GM23338 (cell line): ENCODE measurements around the gene JPH3.

Experiments used
- CREB1 ChIP-seq: fragments of 250-450 bp; sonication (Bioruptor Pico); IDR thresholded peaks from 2 replicates; pipeline ENCODE4 v1.5.0; 2020; ENCODE audit warnings: low read depth, mild to moderate bottlenecking, moderate library complexity
- EZH2 ChIP-seq: fragments of 200-600 bp; sonication (generic); IDR thresholded peaks from one replicate; pipeline ENCODE4 v1.8.0; 2017; ENCODE audit warnings: antibody characterized with exemption, mild to moderate bottlenecking, low read depth; ENCODE audit not compliant: unreplicated experiment
- EZH2phosphoT487 ChIP-seq: fragments of 200-600 bp; sonication (generic); IDR thresholded peaks from one replicate; pipeline ENCODE4 v1.8.1; 2018; ENCODE audit warnings: antibody characterized with exemption; ENCODE audit not compliant: unreplicated experiment
- JUNB ChIP-seq: IDR thresholded peaks from one replicate; pipeline ENCODE4 v1.6.1; 2016; ENCODE audit warnings: antibody characterized with exemption; ENCODE audit not compliant: unreplicated experiment
- POLR2AphosphoS5 ChIP-seq: IDR thresholded peaks from 2 replicates; pipeline ENCODE4 v1.6.1; 2016; ENCODE audit warnings: antibody characterized with exemption, low read depth
- ZNF114 ChIP-seq: fragments of 250-450 bp; sonication (Bioruptor Pico); IDR thresholded peaks from 2 replicates; pipeline ENCODE4 v1.5.0; 2020; ENCODE audit warnings: mild to moderate bottlenecking, moderate library complexity
- ZNF331 ChIP-seq: fragments of 250-450 bp; sonication (Bioruptor Pico); IDR thresholded peaks from 2 replicates; pipeline ENCODE4 v1.5.0; 2020; ENCODE audit warnings: low read depth, mild to moderate bottlenecking, moderate library complexity
- TF ChIP-seq, protein P1 (sequence below): IDR thresholded peaks from one replicate; pipeline ENCODE4 v1.6.1; 2018; ENCODE audit warnings: antibody characterized with exemption; ENCODE audit not compliant: unreplicated experiment
- TF ChIP-seq, protein P2 (sequence below), 2 experiments: fragments of 200-600 bp in 1 of 2; sonication (generic) in 1 of 2; conservative IDR thresholded peaks; 2 replicates each; pipeline versions ENCODE4 v1.5.1 to v1.6.1; 2016 to 2017; ENCODE audit warnings: antibody characterized with exemption in 2 of 2, low read depth in 2 of 2, mild to moderate bottlenecking in 2 of 2, moderate library complexity in 1 of 2

DNA sequence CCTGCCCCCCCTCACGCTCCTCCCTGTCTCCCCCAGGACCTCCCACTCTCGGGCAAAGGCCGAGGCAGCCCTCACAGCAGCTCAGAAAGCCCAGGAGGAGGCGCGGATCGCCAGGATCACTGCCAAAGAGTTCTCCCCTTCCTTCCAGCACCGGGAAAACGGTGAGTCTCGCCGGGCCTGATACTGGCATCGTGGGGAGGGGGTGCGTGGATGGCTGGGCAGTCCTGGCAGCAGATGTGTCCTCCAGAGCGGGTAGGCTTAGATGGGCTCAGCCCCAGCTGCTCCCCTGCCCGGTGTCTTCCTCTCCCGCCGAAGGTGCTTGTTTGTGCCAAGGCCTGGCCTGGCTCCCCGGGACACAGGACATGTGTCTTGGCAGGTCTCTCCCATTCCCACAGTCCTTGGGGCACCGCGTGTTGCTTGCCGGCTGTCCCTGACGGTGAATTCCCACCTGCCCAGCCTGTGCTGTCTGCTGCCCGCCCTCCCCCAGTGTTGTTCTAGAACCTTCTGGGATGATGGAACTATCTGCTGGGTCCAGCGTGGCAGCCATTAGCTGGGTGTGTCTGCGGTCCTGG, 81.9 kb downstream of the JPH3 start:
- TF ChIP-seq, protein P1, sequence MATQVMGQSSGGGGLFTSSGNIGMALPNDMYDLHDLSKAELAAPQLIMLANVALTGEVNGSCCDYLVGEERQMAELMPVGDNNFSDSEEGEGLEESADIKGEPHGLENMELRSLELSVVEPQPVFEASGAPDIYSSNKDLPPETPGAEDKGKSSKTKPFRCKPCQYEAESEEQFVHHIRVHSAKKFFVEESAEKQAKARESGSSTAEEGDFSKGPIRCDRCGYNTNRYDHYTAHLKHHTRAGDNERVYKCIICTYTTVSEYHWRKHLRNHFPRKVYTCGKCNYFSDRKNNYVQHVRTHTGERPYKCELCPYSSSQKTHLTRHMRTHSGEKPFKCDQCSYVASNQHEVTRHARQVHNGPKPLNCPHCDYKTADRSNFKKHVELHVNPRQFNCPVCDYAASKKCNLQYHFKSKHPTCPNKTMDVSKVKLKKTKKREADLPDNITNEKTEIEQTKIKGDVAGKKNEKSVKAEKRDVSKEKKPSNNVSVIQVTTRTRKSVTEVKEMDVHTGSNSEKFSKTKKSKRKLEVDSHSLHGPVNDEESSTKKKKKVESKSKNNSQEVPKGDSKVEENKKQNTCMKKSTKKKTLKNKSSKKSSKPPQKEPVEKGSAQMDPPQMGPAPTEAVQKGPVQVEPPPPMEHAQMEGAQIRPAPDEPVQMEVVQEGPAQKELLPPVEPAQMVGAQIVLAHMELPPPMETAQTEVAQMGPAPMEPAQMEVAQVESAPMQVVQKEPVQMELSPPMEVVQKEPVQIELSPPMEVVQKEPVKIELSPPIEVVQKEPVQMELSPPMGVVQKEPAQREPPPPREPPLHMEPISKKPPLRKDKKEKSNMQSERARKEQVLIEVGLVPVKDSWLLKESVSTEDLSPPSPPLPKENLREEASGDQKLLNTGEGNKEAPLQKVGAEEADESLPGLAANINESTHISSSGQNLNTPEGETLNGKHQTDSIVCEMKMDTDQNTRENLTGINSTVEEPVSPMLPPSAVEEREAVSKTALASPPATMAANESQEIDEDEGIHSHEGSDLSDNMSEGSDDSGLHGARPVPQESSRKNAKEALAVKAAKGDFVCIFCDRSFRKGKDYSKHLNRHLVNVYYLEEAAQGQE, result no peak
- TF ChIP-seq CREB1 (CRISPR knock-in tag), result no peak
- TF ChIP-seq, protein P2, sequence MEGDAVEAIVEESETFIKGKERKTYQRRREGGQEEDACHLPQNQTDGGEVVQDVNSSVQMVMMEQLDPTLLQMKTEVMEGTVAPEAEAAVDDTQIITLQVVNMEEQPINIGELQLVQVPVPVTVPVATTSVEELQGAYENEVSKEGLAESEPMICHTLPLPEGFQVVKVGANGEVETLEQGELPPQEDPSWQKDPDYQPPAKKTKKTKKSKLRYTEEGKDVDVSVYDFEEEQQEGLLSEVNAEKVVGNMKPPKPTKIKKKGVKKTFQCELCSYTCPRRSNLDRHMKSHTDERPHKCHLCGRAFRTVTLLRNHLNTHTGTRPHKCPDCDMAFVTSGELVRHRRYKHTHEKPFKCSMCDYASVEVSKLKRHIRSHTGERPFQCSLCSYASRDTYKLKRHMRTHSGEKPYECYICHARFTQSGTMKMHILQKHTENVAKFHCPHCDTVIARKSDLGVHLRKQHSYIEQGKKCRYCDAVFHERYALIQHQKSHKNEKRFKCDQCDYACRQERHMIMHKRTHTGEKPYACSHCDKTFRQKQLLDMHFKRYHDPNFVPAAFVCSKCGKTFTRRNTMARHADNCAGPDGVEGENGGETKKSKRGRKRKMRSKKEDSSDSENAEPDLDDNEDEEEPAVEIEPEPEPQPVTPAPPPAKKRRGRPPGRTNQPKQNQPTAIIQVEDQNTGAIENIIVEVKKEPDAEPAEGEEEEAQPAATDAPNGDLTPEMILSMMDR (conservative IDR thresholded peaks at IDR 0.05; ENCODE audit: low read depth in 2 of 2), result no peak
- no peak for TF ChIP-seq EZH2phosphoT487
- TF ChIP-seq POLR2AphosphoS5, result no peak
- TF ChIP-seq EZH2, result no peak
- no peak for TF ChIP-seq ZNF114 (CRISPR knock-in tag)
- TF ChIP-seq JUNB, result no peak
- TF ChIP-seq ZNF331 (CRISPR knock-in tag), result no peak
